NT2/D1 (cell line): ENCODE data around the gene SLC19A1.

Source experiments
- SUZ12 ChIP-seq: IDR thresholded peaks from 2 replicates; pipeline ENCODE4 v1.6.1; 2011; ENCODE audit not compliant: insufficient read length, insufficient read depth; ENCODE audit errors: extremely low read depth
- ZNF274 ChIP-seq: IDR thresholded peaks from 2 replicates; pipeline ENCODE4 v1.6.1; 2011; ENCODE audit warnings: mild to moderate bottlenecking, low read depth, low read length

GRCh38 chr21:45588086-45588825, 46.0 kb upstream of the SLC19A1 start:
- TF ChIP-seq SUZ12 (no peak), ZNF274 (no peak)
